ENCODE measurements around the gene TNS4. TPM values are rescaled to one million over a fixed set of nuclear protein-coding genes. Genes with fewer than 3 reads are reported as not detected.
A peak's percentile ranks its signal among the peaks of the same experiment; 100 is the strongest.

The TNS4 gene
- total RNA-seq, 4 donors from 2014 or later = 413 to 1,865 (median 485) TPM

- intact Hi-C loops (cut with DNase I; ENCODE audit: low total_unique reads) = no loop called here
- H3K4me3 ChIP-seq (ENCODE audit: low read depth, poor library complexity, severe bottlenecking) = no peak overlapping the region
- no peak for TF ChIP-seq POLR2A (IDR thresholded peaks at IDR 0.05)
- peak in 1 of 2 donors; percentile 82 for DNase-seq (ENCODE audit: low spot score in 2 of 2)
- WGBS, 2 donors = 31 to 39% methylated on average over 3 of the region's 3 CpGs
These were observed 15.3 kb upstream of the TNS4 start for GRCh38 chr17:40516581-40517285.

DNA sequence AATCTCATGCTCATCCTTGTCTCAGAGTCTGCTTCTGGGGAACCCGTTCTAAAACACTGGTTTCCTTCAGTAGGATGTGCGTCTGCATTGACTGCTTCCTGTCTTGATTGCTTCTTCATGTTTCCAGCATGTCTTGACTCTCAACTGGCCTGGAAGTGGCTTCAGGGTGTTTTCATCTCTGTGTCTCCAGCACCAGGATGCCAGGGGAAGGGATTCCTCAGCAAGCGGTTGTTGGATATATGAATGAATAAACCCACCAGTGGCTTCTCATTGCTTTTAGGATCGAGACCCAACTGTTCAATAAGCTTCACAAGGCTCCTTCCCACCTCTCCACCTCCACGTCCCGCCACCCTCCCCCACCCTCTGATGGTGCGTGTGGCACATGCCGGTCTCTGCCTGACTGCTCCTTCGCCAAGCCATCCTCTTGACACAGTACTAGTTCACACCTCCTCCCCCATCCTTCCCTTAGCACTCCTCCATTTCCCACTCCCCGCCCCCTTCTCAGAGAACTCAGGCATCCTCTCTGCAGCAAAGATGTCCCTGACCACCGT lies 14.1 kb upstream of the TNS4 start:
- WGBS, 2 donors = 63 to 67% methylated on average over 11 of the region's 11 CpGs
- TF ChIP-seq POLR2A (IDR thresholded peaks at IDR 0.05) (no peak), CTCF (IDR thresholded peaks at IDR 0.05) (no peak)
- intact Hi-C loops (cut with DNase I; ENCODE audit: low total_unique reads) = no loop called here
- H3K4me3 ChIP-seq (ENCODE audit: low read depth, poor library complexity, severe bottlenecking) = no peak overlapping the region
- peak in 1 of 2 donors; percentile 75 for DNase-seq (ENCODE audit: low spot score in 2 of 2)

- TF ChIP-seq POLR2A (IDR thresholded peaks at IDR 0.05) (no peak), CTCF (IDR thresholded peaks at IDR 0.05) (no peak)
- DNase-seq (ENCODE audit: low spot score in 2 of 2) = peak in 1 of 2 donors; percentile 67
- WGBS, 2 donors = 87 to 90% methylated on average over 4 of the region's 4 CpGs
- H3K4me3 ChIP-seq (ENCODE audit: low read depth, poor library complexity, severe bottlenecking) = no peak overlapping the region
- intact Hi-C loops (cut with DNase I; ENCODE audit: low total_unique reads) = no loop called here
These were observed 13.6 kb upstream of the TNS4 start for GRCh38 chr17:40515011-40515410.

DNA sequence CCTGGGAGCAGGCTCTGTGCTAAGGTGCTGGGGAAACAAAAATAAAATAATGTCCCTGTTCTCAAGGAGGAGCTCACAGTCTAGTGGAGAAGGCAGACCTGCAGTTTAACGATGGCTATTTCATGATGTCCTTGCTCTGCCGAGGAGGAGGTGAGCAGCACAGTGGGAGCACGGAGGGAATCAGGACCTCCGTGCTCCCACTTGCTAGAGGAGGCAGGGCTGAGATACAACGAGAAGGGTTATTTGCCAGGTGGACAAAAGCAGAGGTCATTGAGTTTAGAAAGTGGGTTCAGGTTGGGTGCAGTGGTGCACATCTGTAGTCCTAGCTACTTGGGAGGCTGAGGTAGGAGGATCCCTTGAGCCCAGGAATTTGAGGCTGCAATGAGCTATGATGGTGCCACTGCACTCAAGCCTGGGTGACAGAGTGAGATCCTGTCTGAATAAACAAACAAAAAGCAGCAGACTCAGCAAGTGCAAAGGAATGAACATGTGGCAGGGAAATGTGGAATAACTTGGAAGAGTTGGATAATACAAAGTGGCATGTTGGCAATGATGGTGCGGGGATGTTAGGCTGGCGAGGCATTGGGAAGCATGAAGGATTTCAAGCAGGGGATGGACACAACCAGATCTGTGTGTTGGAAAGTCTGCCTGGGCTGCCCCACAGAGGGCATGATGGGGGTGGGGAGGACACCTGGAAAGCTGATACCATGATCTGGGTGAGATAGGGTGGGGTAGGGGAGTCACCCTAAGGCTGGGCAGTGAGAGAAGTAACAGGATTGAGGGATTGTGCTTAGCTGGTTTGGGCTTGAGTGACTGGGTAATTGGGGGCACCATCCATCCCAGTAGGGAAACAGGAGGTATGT lies 12.8 kb upstream of the TNS4 start:
- no peak for TF ChIP-seq POLR2A (IDR thresholded peaks at IDR 0.05)
- no peak for TF ChIP-seq CTCF (IDR thresholded peaks at IDR 0.05)
- intact Hi-C loops (cut with DNase I; ENCODE audit: low total_unique reads) = no loop called here
- DNase-seq (ENCODE audit: low spot score in 2 of 2) = peak in 1 of 2 donors; percentile 78
- H3K4me3 ChIP-seq (ENCODE audit: low read depth, poor library complexity, severe bottlenecking) = no peak overlapping the region
- 87 to 91% methylated on average over 7 of the region's 7 CpGs for WGBS, 2 donors

DNA sequence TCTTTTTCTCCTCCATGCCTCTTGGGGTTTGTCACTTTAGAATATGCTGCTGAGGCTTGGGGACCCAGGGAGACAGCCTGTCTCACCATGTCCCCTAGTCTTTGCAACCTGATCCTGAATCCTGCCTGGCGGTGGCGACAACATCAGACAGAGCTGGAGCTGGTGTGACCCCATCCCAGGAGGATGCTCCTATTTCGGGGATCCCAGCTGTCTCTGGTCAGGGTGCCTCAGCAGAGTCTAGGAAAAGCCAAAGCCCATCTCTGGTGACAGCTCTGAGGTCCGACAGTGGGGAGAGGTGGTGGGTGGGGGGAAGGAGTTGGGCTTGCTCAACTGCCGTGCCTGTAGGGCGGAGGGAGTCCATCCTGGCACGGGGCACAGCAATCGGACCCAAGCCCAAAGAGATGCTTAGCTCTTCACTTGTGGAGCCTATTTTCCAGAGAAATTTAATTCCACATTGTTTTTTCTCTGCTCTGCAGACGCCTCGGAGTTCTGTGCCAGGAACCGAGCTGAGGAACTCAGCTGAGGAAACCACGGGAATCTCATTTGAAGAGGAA lies 10.3 kb upstream of the TNS4 start:
- peak in 1 of 2 donors; percentile 83 for DNase-seq (ENCODE audit: low spot score in 2 of 2)
- WGBS, 2 donors = 60 to 74% methylated on average over 12 of the region's 12 CpGs
- no peak overlapping the region for H3K4me3 ChIP-seq (ENCODE audit: low read depth, poor library complexity, severe bottlenecking)
- intact Hi-C loops (cut with DNase I; ENCODE audit: low total_unique reads) = no loop called here
- TF ChIP-seq CTCF (IDR thresholded peaks at IDR 0.05) (no peak), POLR2A (IDR thresholded peaks at IDR 0.05) (no peak)

DNA sequence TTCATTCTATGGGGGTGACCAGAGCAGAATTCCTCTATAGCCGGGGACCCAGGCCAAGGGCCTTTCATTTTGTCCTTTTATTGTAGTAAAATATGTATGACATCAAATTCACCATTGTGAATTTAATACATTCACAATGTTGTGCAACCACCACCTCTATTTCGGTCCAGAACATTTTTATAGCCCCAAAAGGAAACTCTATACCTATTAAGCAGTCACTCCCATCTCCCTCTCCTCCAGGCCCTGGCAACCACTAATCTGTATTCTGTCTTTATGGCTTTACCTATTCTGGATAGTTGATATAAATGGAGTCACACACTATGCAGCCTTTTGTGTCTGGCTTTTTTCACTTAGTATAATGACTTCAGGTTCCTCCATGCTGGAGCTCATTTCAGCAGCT lies 9.7 kb upstream of the TNS4 start:
- DNase-seq (ENCODE audit: low spot score in 2 of 2) = peak in 1 of 2 donors; percentile 29
- 62 to 74% methylated on average over 2 of the region's 2 CpGs for WGBS, 2 donors
- intact Hi-C loops (cut with DNase I; ENCODE audit: low total_unique reads) = no loop called here
- TF ChIP-seq CTCF (IDR thresholded peaks at IDR 0.05) = no peak
- no peak for TF ChIP-seq POLR2A (IDR thresholded peaks at IDR 0.05)
- H3K4me3 ChIP-seq (ENCODE audit: low read depth, poor library complexity, severe bottlenecking) = no peak overlapping the region

Data from lower leg skin (tissue), 4 donors.